A549 treated with dexamethasone at 1 μM for 4 hours (cell line): Measurements from ENCODE around the gene ZNF629. TPM values are rescaled to one million over a fixed set of nuclear protein-coding genes. Genes with fewer than 3 reads are reported as not detected.

Experiments
- total RNA-seq: library from RNA; stranded (reverse); fragments of 200-300 nt; extraction: Qiagen RNA extraction; gene quantifications from 5 replicates; pipeline ENCODE4 v1.2.3, GENCODE V29; 2022

The ZNF629 gene
- 17.1 to 20.8 TPM (median 19.3 TPM) in 5 replicates for total RNA-seq

DNA sequence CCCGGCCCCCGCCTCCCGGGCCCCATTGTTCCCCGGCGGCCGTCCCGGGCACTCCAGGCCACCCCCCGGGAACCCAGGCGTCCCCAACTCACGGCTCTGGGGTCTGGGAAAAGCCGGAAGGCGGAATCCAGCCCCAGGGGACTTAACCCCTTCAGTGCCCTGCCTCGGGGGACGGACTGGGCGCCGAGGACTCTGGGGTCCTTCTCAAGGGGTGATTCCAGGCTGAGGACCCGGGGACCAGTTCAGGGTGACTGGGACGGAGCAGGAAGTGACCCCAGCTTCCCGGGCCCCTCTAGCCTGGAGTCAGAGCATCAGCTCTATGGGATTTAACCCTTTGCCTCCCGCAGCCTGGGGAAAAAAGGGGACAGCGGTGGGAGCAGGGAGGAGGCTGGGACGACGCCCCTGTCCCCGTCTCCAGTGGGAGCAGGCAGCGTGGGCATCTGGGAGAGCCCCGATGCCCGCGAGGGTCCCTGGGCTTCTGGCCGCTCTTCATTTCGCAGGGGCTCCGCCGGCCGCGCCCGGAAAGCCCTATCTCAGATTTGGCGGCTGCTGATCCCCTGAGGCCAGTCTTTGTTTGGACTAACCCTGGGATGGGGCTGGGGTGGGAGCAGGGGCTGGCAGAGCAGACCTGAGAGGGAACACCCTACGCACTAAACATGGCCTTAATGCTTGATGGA is at the start of gene ZNF629:
ZNF629 (minus strand) TSS at position 270 of the 677 bp plus-strand sequence. CDS start 2,723 bp downstream, outside the sequence.

GRCh38 chr16:30761928-30762902 is 24.8 kb downstream of the ZNF629 start, which contains the start of the genes CFAP119 and RNF40:
Gene CFAP119 (minus strand): TSS chr16:30762062. CDS start chr16:30761748, 314 bp downstream.
Gene RNF40 (plus strand): TSS chr16:30762322. CDS start chr16:30762546, 224 bp downstream.

DNA sequence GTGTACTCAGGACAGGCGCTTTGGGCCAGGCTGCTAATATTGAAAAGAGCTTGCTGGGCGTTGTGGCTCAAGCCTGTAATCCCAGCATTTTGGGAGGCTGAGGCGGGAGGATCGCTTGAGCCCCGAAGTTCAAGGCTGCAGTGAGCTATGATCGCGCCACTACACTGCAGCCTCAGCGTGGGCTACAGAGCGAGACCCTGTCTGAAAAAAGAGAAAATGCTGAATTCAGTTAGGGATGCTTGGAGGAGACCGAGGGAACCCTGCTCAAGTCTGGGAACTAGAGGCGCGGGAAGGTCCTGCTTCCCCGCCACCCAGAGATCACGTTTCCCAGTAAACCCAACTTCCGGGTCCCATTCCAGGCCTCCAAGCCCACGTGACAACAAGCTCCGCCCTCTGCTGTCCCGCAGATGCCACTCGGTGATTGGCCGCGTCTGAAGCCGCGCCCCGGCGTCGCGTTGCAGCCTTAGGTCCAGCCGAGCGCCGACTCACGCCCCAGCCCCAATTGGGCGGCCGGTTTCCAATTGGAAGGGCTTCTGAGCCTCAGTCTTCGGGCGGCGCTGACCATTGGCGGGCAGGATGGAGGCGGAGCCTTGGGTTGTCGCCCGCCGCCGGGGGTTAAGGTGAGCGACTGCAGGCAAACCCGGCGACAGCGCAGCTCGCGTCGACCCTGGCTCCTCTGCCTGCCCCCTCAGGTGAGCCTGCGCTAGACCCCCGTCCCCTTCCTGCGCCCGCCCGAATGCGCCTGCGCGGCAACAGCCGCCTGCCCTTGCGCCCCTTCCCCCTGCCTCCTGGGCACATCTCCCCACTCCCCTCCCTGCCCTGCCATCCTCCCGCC is 39.0 kb downstream of the ZNF629 start, which contains the start of gene PHKG2:
PHKG2 (plus strand) TSS at position 627 of the 835 bp plus-strand sequence. CDS start 396 bp downstream, outside the sequence.

Other genes starting within 250 kb of the ZNF629 start
- gene ZNF764, start 228.8 kb downstream of the ZNF629 start, total RNA-seq, result 3.9 to 6.2 TPM (median 5.8 TPM) in 5 replicates
- gene ZNF688, start 215.5 kb downstream of the ZNF629 start, total RNA-seq, result 7.1 to 8.3 TPM (median 7.6 TPM) in 5 replicates
- not detected in 5 replicates for gene ZNF785, start 201.5 kb downstream of the ZNF629 start, total RNA-seq
- 8.6 to 10.5 TPM (median 9.9 TPM) in 5 replicates for gene ZNF689, start 176.8 kb downstream of the ZNF629 start, total RNA-seq
- gene PRR14, start 136.2 kb downstream of the ZNF629 start, total RNA-seq, result 15.9 to 23.6 TPM (median 22.7 TPM) in 5 replicates
- 26.0 to 48.5 TPM (median 46.3 TPM) in 5 replicates for gene FBRS, start 128.8 kb downstream of the ZNF629 start, total RNA-seq
- gene SRCAP, start 88.0 kb downstream of the ZNF629 start, total RNA-seq, result 7.8 to 36.9 TPM (median 31.2 TPM) in 5 replicates
- gene PHKG2, start 38.8 kb downstream of the ZNF629 start, total RNA-seq, result 19.9 to 31.6 TPM (median 26.2 TPM) in 5 replicates
- 3.1 to 8.7 TPM (median 7.5 TPM) in 5 replicates for gene CFAP119, start 25.1 kb downstream of the ZNF629 start, total RNA-seq
- 67.2 to 89.4 TPM (median 83.7 TPM) in 5 replicates for gene RNF40, start 24.9 kb downstream of the ZNF629 start, total RNA-seq
- 28.2 to 42.9 TPM (median 40.1 TPM) in 5 replicates for gene BCL7C, start 106.9 kb upstream of the ZNF629 start, total RNA-seq
- 0.07 to 0.26 TPM (median 0.21 TPM) in 5 replicates for gene CTF1, start 109.4 kb upstream of the ZNF629 start, total RNA-seq
- 10.3 to 22.1 TPM (median 19.3 TPM) in 5 replicates for gene FBXL19, start 136.4 kb upstream of the ZNF629 start, total RNA-seq
- 9.4 to 14.4 TPM (median 11.0 TPM) in 5 replicates for gene ORAI3, start 161.9 kb upstream of the ZNF629 start, total RNA-seq
- 13.3 to 22.5 TPM (median 20.3 TPM) in 5 replicates for gene SETD1A, start 170.5 kb upstream of the ZNF629 start, total RNA-seq
- 11.5 to 17.6 TPM (median 14.2 TPM) in 5 replicates for gene HSD3B7, start 198.0 kb upstream of the ZNF629 start, total RNA-seq
- 1.6 to 2.4 TPM (median 1.9 TPM) in 5 replicates for gene STX1B, start 223.4 kb upstream of the ZNF629 start, total RNA-seq
- 55.0 to 65.3 TPM (median 57.5 TPM) in 5 replicates for gene STX4, start 246.4 kb upstream of the ZNF629 start, total RNA-seq